GM12865 (cell line): ENCODE results near the gene IL17RA.

Experiments used
- DNase-seq: peaks from one replicate; pipeline ENCODE4 v3.0.0; 2010; ENCODE audit warnings: low read depth
- H3K4me3 ChIP-seq: 2 replicates; pipeline ENCODE4 v1.5.1; 2011; ENCODE audit warnings: mild to moderate bottlenecking, low read depth, low read length, control low read depth
- CTCF ChIP-seq: IDR thresholded peaks from 2 replicates; pipeline ENCODE4 v1.5.1; 2011; ENCODE audit warnings: low read length, control low read depth, low read depth, inconsistent platforms; ENCODE audit not compliant: insufficient read depth; ENCODE audit errors: missing control alignments

Gene IL17RA

GRCh38 chr22:17155941-17156340 lies 71.1 kb downstream of the IL17RA start:
- no peak for DNase-seq
- H3K4me3 ChIP-seq: no peak overlapping the region
- no peak for TF ChIP-seq CTCF

GRCh38 chr22:17157714-17158113 lies 72.9 kb downstream of the IL17RA start:
- no peak for DNase-seq
- peak overlapping the region; percentile 83 for H3K4me3 ChIP-seq
- no peak for TF ChIP-seq CTCF

- DNase-seq: no peak
- TF ChIP-seq CTCF: no peak
Measured at GRCh38 chr22:17158176-17158567, 73.4 kb downstream of the IL17RA start.

GRCh38 chr22:17158568-17159503 lies 74.0 kb downstream of the IL17RA start, which contains the start of gene HDHD5:
Gene HDHD5 (minus strand): TSS chr22:17159277. CDS start chr22:17159251, 26 bp downstream.
- peak within 1 kb of the TSS; percentile 83 for H3K4me3 ChIP-seq
- DNase-seq: peak; percentile 94
- TF ChIP-seq CTCF: no peak

More at GRCh38 chr22:17158176-17158567, 73.4 kb downstream of the IL17RA start:
- peak overlapping the region; percentile 83 for H3K4me3 ChIP-seq

GRCh38 chr22:17159504-17159951 lies 74.7 kb downstream of the IL17RA start:
- TF ChIP-seq CTCF: no peak
- peak overlapping the region; percentile 83 for H3K4me3 ChIP-seq
- peak; percentile 61 for DNase-seq

GRCh38 chr22:17161991-17162390 lies 77.2 kb downstream of the IL17RA start:
- no peak for DNase-seq
- H3K4me3 ChIP-seq: no peak overlapping the region
- no peak for TF ChIP-seq CTCF

- DNase-seq: no peak
- TF ChIP-seq CTCF: no peak
- H3K4me3 ChIP-seq: no peak overlapping the region
Measured at GRCh38 chr22:17162731-17163130, 77.9 kb downstream of the IL17RA start.
